Peyer's patch (tissue), 4 donors: Measurements from ENCODE around the gene NBPF26.
"Not testable (repeated sequence)": the region's sequence is repeated elsewhere in the genome, so short reads cannot be mapped to it uniquely, and the experiment has no call there.

ENCODE experiments used
- POLR2A ChIP-seq, 2 donors: fragments of 450-650 bp; IDR thresholded peaks; one replicate each; pipeline ENCODE4 v1.5.1; 2017; ENCODE audit warnings: antibody characterized with exemption in 2 of 2, mild to moderate bottlenecking in 2 of 2, moderate library complexity in 2 of 2
- TF ChIP-seq, protein P1 (sequence below), 6 experiments: fragments of 450-650 bp in 4 of 6; fragments of 200-600 bp in 2 of 6; sonication (generic) in 1 of 6; IDR thresholded peaks; one replicate each; pipeline ENCODE4 v1.5.1; 2017 to 2019; ENCODE audit warnings: antibody characterized with exemption in 6 of 6, mild to moderate bottlenecking in 3 of 6, moderate library complexity in 1 of 6

DNA sequence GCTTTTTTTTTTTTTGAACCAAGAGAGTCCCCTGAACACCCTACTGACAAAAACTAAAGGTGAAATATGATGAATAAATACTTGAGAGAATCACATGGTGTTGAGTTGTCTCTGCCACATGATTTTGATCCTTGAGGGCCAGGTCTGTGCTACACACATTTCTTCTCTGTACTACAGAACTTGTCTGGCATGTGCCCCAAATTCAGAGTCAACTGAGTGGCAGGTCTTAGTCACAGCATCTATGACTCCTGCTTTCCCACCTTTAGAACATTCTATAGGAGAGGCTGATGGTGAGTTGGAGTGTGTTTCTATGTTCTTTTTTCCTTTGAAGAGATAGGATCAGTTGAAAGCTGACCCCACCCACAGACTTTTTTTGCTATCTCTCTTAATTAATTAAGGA lies 5.1 kb downstream of the NBPF26 start:
- TF ChIP-seq, protein P1, sequence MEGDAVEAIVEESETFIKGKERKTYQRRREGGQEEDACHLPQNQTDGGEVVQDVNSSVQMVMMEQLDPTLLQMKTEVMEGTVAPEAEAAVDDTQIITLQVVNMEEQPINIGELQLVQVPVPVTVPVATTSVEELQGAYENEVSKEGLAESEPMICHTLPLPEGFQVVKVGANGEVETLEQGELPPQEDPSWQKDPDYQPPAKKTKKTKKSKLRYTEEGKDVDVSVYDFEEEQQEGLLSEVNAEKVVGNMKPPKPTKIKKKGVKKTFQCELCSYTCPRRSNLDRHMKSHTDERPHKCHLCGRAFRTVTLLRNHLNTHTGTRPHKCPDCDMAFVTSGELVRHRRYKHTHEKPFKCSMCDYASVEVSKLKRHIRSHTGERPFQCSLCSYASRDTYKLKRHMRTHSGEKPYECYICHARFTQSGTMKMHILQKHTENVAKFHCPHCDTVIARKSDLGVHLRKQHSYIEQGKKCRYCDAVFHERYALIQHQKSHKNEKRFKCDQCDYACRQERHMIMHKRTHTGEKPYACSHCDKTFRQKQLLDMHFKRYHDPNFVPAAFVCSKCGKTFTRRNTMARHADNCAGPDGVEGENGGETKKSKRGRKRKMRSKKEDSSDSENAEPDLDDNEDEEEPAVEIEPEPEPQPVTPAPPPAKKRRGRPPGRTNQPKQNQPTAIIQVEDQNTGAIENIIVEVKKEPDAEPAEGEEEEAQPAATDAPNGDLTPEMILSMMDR (IDR thresholded peaks at IDR 0.05): not testable (repeated sequence)
- TF ChIP-seq POLR2A (IDR thresholded peaks at IDR 0.05): not testable (repeated sequence)
